Measurements from ENCODE around the gene TNS1.
"Not testable (repeated sequence)": the region's sequence is repeated elsewhere in the genome, so short reads cannot be mapped to it uniquely, and the experiment has no call there.

The TNS1 gene

DNA sequence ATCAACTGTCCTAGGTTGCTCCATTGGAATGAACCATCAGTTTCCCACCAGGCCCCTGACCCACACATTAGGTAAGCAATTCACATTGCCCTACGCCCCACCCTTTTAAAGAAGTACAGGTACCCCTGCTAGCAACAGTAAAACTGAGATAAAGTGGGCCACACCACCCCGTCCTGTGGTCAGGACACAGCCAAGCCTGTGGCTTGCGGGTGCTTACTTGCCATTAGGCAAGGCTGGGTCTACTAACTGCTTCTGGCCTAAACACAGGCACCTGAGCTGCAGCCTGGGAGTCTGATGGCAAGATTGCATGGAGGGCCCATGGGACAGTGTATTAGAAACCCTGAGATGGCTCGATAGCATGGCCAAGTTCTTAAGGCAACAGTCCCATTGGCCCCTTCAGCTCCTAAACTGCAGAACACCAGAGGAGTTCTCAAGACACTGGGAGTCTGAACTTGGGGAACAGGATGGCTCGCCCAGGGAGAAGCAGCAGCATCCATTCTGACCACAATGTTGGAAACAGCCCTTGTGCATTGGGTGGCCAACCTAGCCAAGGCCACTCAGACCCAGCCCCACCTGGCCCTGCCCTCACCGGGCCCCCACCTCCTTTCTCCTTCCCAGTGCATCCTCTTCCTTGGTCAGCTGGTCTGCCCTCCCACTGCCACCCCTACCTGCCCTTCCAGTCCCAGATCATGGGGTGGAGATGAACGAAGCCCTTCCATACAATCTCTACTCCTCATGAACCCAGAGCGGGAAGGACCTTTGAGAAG is 177.1 kb downstream of the TNS1 start:
- DNase-seq, result no peak

DNA sequence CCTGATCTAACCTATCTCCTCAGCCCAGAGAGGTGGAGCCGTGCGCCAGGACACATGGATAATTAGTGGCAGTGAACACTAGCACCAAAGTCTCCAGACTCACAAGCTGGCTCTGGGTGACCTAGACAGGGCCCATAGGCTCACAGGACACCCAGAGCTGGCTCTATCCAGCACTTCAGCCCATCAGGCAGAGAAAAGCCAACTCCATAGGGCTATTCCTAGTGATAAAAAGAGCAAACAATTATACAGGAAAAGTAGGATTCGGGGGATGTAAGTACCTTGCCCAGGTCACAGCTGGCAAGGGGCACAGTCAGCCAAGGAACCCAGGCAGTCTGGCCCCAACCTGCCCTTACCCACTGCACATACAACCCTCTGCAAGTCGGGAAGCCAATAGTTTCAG is 178.6 kb downstream of the TNS1 start:
- no peak for DNase-seq

DNA sequence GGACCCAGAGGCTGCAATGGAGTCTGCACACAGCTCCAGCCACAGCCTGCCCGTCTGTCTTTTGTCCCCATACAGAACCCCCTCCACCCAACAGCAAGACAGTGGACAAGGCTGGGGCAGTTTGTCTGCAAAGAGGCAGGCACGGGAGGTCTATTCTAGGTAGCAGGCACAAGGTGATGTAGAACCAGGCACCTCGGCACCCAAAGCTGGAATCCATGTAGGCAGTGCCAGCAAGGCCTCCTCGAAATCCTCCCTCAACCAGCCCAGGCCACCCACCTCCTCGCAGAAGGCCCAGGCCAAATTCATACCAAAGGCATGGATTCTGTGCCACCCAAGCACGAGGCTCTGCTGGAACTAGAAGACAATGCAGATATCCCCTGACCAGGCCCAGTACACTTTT is 179.2 kb downstream of the TNS1 start:
- DNase-seq, result no peak

DNA sequence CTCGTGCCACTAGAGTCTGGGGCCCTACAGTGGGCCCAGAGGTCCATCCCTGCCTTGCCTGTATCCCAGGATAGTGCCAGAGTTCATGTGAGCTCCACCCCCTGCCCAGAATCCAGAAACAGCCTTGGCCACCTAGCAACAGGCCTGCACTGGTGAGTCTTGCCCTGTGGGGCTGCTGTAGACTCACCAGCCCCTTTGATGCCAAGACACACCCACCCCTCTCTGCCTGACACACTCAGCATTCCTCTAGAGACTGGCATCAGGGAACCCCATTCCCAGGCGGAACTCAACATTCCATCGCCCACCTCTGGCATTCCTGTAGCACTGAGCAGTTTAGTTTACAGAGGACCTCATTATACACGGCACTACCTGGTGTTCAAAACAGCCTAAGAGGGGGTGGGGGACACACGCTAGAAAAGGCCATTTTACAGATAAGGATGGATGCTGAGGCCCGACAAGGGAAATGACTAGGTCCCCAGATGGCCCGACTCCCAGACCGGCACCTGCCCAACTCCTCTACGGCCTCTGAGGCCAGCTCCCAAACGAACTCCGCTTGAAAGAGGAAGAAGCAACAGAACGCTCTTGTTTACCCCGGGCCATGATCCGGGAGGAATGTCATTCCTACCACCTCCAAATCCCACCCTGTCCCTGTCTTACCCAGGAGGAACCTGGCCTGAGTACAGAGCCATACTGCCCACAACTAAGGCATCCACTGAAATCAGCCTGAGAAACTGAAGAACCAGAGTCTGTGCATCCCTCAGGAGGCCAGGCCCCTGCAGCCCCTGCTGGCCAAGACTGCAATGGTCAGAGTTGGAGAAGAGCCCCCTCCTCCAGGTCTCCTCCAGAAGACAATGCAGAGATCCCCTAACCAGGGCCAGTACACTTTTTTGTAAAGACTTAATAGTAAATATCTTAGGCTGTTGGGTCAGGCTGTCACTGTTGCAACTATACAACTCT is 180.2 kb downstream of the TNS1 start:
- no peak for DNase-seq

DNA sequence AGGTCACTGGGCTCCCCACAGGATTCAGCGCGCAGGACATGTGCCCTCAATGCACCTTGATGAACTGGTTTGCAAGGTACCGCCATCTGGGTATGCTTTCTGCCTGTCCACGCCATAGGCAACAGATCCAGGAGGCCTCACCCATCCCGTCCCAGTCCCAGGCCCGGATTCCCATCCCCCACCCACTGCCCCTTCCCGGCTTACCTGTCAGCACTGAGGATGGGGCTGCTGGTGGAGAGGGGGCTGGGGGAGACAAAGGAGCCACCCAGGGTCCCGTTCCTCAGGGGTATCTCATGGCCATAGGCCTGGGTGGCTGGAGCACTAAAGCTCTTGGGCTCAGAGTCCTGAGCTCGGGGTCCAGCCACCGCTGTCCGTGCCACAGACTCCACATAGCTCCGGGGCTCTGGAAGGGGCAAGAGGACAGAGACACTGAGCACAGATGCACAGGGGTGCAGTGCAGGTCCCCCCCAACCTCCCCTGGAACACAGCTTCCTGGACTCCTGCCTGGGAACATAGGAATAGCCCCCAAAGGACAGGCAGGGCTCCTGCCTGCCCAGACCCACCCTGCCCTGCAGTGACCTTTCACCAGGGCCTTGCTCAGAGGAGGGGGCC is 181.2 kb downstream of the TNS1 start:
- no peak for DNase-seq

DNA sequence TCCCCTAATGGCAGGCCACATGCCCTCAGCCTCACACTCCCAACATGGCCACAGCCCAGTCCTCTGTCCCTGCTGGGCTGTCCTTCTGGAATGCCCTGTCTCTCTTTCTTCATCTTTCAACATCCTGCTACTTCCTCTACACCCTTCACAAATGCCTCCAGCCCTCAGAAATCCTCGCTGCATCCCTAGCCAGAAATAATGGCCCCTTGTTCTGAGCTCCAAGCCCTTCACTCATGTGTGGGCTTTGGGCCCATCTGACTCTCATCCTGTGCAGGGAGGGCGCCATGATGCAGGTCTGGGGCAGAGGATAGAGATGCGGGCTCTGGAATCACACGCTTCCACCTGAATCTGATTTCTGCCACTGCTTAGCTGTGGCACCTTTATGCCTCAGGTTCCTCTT is 181.9 kb downstream of the TNS1 start:
- no peak for DNase-seq

DNA sequence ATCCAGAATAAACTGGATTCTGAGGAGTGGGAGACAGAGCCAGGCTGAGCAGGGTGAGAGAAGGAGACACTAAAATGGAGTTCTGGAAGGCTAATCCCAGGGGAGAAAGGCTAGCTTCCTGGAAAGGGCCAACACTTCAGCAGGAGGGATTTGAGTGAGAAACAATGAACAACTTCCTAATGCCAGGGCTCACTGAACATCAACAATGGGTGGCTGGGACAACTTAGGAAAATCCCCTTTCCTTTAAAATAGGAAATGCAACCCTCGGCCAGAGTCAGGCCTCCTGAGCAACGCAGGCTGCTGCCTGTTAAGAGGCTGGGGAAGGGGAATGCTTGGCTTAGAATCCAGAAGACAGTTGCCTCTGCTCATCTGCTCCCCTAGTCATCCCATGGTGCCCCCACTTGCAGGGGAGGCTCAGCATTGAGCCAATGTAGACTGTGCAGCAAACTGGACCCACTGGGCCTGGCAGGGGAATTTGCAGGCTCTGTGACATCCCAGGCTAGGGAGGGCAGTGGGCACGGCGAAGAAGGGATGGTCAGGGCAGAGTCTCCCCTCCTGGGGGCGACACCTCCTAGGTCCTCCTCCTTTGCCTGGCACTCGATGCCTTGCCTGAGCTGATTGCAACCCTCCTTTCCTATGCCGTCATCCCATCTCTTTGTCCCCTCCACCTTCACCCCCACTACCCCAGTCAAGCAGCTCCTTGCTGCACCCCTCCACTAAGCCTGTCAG is 182.5 kb downstream of the TNS1 start:
- no peak for DNase-seq

DNA sequence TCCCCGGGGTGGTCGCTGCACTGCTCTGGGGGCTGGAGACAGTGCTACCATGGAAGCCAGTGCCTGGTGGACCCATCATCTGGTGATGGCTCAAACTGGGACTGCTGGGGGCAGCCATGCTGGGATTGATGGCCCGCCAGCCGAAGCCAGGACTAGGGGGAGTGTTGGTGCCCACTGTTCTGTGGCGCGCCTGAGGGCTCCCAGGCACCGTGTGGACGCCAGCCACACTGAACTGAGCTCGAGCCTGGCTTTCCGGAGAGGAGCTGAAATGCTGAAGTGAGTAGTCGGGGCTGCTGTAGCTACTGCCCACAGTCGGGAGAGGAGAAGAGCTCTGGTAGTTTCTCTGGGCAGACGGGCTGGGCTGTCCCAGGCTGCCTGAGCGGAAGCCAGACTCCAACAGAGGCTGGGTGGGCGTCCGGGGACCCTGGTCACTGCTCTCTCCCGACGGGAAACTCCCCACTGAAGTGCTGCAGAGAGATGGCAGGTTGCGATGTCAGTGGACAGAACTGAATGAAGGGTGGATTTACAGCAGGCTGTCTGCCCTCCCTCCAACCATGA is 184.4 kb downstream of the TNS1 start:
- DNase-seq, result no peak

DNA sequence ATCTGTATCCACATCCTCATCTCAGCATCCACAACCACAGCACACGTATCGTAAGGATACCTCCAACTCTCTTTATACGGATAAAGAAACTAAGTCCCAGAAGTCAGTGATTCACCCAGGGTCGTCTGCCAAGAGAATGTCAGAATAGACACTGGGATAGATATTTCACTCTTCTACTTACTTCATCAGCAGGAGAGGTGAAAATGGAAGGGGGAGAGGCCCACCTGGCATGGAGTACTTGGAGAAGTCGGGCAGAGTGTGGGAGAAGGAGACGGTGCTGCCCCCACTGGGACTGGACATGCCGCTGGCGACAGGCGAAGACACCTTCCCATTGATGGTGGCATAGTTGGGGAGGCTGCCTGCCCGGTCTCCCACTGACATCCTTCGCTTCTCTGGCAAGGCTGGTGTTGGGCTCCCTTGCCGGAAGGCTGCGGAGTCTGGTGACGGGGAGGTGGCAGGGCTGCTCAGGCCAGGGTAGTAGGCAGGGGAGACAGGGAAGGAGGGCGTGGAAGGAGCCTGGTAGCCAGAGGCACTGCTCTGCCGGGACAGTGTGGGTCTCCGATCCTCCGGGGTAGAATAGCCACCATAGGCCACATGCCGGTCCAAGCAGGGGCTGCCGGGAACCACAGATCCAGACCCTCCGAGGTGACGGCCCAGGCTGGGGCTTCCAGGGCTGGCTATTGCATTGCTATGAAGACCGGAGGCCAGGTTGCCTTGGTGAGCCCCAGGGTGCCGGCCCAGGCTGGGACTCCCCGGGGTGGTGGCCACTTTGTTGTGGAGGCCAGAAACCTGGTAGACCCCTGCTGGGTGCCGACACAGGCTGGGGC is 185.1 kb downstream of the TNS1 start:
- DNase-seq, result no peak

DNA sequence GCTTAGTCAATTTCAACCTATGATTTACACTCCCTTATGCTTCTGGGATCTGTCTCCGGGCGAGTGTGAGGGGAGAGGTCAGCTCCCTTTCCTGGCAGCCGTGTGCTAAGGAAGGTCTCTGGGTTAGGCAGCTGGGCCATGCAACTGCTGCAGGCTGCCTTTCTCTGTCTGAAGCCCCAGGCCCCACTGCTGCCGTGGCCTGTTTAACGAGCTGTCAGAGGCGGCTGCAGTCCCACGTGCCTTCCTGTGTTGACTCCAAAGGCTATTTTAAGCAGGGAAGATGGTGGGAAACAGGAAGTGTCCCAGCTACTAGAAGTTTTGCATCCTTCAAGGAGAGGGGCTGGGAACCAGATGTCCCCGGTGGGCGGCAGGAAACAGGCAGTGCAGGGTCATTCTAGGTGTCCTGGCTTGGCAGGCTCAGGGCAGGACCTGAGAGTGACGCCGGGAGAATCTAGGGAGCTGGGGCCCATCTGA is 186.4 kb downstream of the TNS1 start:
- DNase-seq, result peak; percentile 50 to 55

DNA sequence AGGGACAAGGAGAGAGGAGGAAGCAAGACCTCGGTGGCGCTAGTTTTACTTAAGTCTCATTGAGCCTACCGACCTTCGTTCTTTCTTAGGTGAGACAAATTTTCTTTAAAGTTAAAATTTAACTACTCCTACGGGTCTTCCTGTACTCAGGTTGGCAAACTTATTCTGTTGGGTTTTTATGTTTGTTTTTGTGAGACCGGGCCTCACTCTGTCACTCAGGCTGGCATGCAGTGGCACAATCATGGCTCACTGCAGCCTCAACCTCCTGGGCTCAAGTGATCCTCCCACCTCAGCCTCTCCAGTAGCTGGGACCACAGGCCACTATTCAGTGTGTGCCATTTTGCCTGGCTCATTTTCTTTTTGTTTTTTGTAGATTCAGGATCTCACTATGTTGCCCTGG is 189.0 kb downstream of the TNS1 start:
- DNase-seq, result no peak

DNA sequence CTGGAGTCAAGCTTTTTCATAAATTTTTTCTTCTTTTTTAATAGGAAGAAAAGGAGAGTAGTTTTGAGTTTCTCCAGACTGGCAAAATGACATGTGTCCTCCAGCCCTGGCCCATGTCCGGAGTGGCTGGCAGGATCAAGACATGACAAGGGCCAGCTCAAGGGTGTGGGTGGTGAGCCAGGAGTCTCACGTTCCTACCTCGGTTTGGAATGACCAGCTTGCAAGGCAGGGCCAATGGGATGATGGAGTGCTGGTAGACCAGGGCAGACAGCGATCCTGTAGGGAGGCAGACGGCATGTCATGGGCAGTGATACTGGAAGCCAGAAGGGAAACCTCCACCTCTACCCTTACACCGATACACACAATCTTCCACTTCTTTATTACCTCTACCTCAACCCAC is 190.6 kb downstream of the TNS1 start:
- no peak for DNase-seq

DNA sequence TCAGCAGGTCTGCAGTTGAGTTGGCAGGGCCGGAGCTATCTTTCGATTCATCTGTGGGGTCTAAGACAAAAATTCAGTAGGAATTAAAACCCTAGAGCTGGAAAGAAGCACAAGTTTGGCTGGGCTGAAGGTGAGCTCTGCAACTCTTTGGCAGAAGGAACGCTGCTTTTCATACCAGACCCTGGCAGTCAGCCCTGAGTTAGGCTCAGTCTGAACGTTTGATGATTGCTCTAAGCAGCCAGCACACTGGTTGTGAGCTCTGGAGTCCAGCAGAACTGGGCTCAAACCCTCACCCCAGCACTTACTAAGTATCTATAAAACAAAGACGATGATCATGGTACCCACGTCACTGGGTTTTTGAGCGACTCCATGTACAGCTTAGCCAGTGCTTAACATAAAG is 192.5 kb downstream of the TNS1 start:
- no peak for DNase-seq

DNA sequence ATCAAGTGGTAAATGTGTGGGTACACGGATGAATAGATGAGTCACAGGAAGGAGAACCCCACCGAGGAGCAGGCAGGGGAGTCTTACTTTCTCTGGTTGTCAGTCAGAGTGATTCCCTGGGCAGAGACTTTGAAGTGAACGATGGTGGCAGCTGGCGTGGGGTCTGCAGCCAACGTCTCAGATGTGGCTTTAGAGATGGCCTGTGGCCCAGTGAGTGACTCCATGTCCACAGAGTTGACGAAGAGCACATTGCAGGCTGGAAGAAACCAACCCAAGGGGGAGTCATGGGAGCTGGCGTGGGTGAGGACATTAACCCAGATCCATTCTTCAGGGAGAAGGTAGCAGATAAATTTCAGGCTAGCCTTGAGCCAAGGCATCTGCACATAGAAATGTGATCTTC is 193.1 kb downstream of the TNS1 start:
- no peak for DNase-seq

DNA sequence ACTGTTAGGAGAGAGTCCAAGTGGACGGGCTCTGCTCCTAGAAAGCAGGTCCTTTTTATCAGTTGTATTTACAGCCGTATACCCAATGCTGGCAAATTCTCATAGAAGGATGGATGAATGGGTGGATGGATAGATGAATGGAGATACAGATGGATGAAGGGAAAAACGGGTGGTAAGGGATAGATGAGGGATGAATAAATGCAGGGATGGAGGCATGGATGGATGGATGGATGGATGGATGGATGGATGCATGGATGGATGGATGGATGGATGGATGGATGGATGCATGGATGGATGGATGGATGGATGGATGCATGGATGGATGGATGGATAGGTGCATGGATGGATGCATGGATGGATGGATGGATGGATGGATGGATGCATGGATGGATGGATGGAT is 193.8 kb downstream of the TNS1 start:
- DNase-seq, result not testable (repeated sequence)

DNA sequence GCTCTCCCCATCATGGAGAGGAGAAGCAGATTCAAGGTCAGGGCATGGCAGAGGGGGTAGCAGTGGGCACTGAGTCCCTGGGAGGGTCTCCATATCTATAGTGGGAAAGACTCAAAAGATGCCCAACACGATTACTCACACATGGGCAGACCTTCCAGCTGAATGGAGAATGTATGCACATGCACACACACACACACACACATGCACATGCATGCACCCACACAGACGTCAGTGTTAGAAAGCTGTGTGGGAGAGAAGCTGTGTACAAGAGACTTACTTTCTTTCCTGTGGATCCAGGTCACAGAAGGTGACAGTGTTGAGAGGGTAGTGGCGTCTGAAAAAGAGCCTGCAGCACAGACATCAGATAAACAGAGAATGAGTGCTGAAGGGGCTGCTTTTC is 194.5 kb downstream of the TNS1 start:
- no peak for DNase-seq

DNA sequence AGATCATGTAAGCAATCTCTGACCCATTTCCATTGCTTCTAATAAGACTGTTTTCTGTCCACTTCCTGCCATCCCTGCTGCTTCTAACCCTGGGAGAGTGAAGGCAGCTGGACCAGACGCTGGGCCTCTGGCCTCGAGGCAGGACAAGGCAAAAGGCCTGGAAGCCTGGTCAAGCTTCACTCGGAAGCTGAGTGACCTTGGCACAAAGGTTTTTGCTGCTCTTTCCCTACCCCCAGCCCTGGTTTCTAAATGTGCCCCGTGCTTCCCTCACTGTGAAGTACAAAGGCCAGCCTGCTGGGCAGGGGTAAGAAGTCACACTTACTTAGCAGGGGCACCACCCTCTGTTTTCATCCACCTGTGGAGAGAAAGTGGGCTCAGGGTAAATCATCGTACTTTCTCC is 195.0 kb downstream of the TNS1 start:
- no peak for DNase-seq

DNA sequence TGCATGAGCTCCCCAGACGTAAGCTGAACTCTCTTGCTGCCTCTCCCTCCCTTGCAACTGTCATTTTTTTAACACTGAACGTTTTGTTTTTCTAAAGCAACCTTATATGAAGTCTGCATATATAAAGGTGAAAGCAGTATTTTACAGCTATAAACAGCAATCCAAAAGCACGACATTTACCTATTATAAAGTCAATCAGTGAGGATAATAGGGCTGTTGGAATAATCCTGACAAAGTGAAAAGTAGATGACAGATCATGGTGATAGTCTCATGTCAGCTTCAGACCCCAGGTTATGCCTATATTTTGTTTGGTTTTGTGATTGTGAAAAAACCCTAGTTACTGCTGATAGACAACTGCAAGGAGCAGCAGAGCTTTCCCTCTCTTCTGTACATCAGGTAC is 195.8 kb downstream of the TNS1 start:
- DNase-seq, result no peak

DNA sequence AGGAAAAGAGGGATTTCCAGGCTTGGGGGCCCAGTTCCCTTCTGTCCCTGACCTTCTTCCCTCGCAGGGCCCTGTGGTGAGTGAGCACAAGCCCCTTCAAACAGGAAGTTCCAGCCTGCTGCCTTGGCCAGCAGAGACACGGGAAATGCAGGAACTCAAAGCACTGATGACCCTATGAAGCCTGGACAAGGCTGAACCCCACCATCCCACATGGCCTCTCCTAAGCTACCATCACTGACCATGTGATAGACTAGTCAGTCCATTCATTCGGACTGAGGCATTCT is 196.4 kb downstream of the TNS1 start:
- no peak for DNase-seq

DNA sequence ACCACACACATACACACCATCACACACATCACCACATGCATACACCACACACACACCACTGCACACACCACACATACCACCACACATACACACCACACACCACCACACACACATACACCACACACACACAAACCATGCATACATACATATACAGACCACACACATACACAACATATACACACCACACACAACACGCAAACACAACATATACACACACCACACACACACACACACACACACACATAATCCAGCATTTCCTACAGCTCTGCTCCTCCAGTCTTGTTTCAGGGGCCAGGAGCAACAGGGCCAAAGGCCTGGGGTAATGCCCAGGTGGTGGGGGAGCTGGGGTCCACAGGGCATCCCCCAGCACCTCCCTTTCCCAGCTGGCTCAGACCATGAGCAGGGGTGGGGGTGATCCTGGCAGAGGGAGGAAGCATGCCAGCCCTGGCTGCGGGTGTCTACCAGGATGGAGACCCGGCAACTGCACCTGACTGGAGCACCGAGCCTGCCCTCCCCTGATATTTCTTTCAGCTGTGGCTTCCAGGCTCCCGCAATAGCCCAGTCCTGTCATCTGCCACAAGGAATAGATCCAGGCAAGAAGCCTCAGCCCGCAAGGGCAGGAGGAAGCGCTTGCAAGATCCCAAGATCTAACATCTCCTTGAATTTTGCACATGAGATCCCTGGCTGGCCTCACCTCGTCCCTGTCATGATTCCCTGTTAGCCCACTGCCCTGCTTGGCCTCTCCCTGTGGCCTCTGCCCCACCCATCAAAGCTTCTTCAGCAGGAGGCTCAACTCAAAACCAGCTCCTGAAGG is 196.9 kb downstream of the TNS1 start:
- DNase-seq, result no peak

Data from Kasumi-1 (cell line).